Panc1 (cell line): Measurements from ENCODE around the gene RIPK1. TPM values are rescaled to one million over a fixed set of nuclear protein-coding genes. Genes with fewer than 3 reads are reported as not detected.

Experiments used
- ATAC-seq: fragments of 200-7000 bp; cut with Tn5 transposase; 2 replicates; pipeline ENCODE4 v1.9.1; 2020; ENCODE audit warnings: mild to moderate bottlenecking, moderate library complexity
- BruUV-seq: library from RNA; stranded (reverse); fragments of 400-500 nt; replicated peaks from 2 replicates; lab custom pipeline; 2021; lab: Mats Ljungman, UMichigan
- CTCF ChIA-PET: fragments of 300-600 bp; sonication (Branson Sonifier 250); formaldehyde crosslinking; loops from one replicate; lab custom pipeline; 2022; ENCODE audit warnings: antibody characterized with exemption; lab: Charles Lee
- POLR2A ChIA-PET: fragments of 300-600 bp; sonication (Branson Sonifier 250); formaldehyde crosslinking; loops from one replicate; lab custom pipeline; 2022; ENCODE audit warnings: antibody characterized with exemption; lab: Charles Lee
- DNase-seq: peaks from one replicate; pipeline ENCODE4 v3.0.0-alpha.2; 2010; ENCODE audit warnings: low read depth, low spot score
- H3K27ac ChIP-seq: 2 replicates; pipeline ENCODE4 v1.5.1; 2011; ENCODE audit warnings: mild to moderate bottlenecking, low read length, inconsistent platforms
- H3K27me3 ChIP-seq: fragments of 200-500 bp; sonication (Bioruptor generic); 2 replicates; pipeline ENCODE4 v1.6.0; 2014; ENCODE audit warnings: low read length, inconsistent platforms; ENCODE audit not compliant: control insufficient read depth, insufficient read depth
- H3K36me3 ChIP-seq: fragments of 200-500 bp; sonication (Bioruptor generic); 2 replicates; pipeline ENCODE4 v1.5.1; 2014; ENCODE audit warnings: inconsistent platforms, mild to moderate bottlenecking, low read length, moderate library complexity; ENCODE audit not compliant: control insufficient read depth, insufficient read depth
- H3K4me1 ChIP-seq: 2 replicates; pipeline ENCODE4 v1.5.1; 2011; ENCODE audit warnings: inconsistent platforms, mild to moderate bottlenecking, low read length, moderate library complexity; ENCODE audit not compliant: control insufficient read depth, insufficient read depth
- H3K4me3 ChIP-seq, 2 experiments: 2 replicates each; pipeline ENCODE4 v1.5.1; 2011 to 2012; ENCODE audit warnings: low read depth in 2 of 2, low read length in 2 of 2, mild to moderate bottlenecking in 2 of 2, inconsistent platforms in 1 of 2, moderate library complexity in 1 of 2
- H3K9me3 ChIP-seq: fragments of 200-500 bp; sonication (Bioruptor generic); 2 replicates; pipeline ENCODE4 v1.5.1; 2014; ENCODE audit warnings: low read depth, mild to moderate bottlenecking, inconsistent platforms, low read length, moderate library complexity; ENCODE audit not compliant: control insufficient read depth, insufficient read depth
- POLR2AphosphoS5 ChIP-seq: IDR thresholded peaks from 2 replicates; pipeline ENCODE4 v1.6.1; 2012; ENCODE audit warnings: mild to moderate bottlenecking, low read depth, low read length, moderate library complexity
- REST ChIP-seq, 2 experiments: IDR thresholded peaks; 2 replicates each; pipeline ENCODE4 v1.6.1; 2011 to 2012; ENCODE audit warnings: low read depth in 2 of 2, control low read depth in 1 of 2, low read length in 1 of 2, mild to moderate bottlenecking in 1 of 2, moderate library complexity in 1 of 2; ENCODE audit not compliant: insufficient read depth in 1 of 2
- SIN3A ChIP-seq: IDR thresholded peaks from 2 replicates; pipeline ENCODE4 v1.6.1; 2012; ENCODE audit warnings: low read depth, mild to moderate bottlenecking, low read length, moderate library complexity, borderline replicate concordance; ENCODE audit not compliant: insufficient read depth
- TCF7L2 ChIP-seq: IDR thresholded peaks from 2 replicates; pipeline ENCODE4 v1.6.1; 2011; ENCODE audit warnings: mild to moderate bottlenecking, low read depth, low read length, inconsistent platforms
- in situ Hi-C: cut with HindIII; loops from 2 replicates; pipeline ENCODE4 v1.10.0; 2016; ENCODE audit warnings: low sequenced_read_pairs, low pct_unique_long_range_greater_than_20kb
- intact Hi-C: fragments of 100-400 bp; cut with micrococcal nuclease; formaldehyde crosslinking; loops from one replicate; pipeline ENCODE4 v1.10.0; 2022; ENCODE audit not compliant: unreplicated experiment
- total RNA-seq: library from RNA; stranded (reverse); gene quantifications from one replicate; pipeline ENCODE4 v1.2.1, GENCODE V29; 2021; ENCODE audit not compliant: unreplicated experiment
- TF ChIP-seq, protein P1 (sequence below): fragments of 450-650 bp; IDR thresholded peaks from 2 replicates; pipeline ENCODE4 v1.5.1; 2017; ENCODE audit warnings: mild to moderate bottlenecking

The RIPK1 gene
- total RNA-seq, 1 experiment from 2014 or later, result 31.6 TPM

DNA sequence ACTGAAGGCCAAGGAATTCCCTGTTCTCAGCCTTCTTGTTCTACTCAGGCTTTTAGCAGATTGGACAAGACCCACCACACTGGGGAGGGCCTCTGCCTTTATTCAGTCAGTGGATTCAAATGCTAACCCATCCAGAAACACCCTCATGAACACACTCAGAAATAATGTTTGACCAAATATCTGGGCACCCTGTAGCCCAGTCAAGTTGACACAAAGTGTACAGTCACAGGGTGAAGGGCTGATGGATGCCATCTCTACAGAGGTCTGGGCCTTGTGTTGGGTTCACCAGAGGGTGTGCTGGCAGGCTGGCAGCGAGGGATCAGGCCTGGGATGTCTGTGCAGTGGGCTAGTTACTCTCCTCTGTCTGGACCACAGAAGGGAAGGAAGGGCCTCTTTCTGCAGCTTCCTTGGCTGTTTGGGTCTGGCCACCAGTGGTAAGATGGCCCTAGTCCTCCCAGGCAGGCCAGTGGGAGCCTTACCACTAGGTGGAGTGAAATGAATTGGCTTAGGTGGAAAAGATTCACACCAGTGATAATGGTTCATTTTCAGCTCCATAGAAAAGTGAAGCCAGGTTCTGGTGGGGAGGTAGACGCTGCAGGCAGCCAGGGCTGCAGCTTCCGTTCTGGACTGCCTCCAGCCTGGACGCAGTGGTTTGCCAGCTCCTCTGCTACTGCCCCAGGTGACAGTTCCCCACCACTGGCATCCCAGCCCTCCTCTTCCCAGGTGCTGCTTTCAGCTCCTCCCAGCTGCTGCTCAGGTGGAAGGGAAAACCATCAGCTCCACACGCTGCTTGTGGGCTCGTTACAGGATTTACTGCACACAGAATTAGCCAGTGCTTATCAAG is 79.8 kb downstream of the RIPK1 start:
- Histone ChIP-seq H3K4me1 (no peaks in the 10 kb centered on the region), H3K27me3 (no peaks in the 10 kb centered on the region), H3K36me3 (no peaks in the 10 kb centered on the region), H3K4me3 (no peak overlapping the region), H3K9me3 (no peaks in the 10 kb centered on the region), H3K27ac (no peak overlapping the region)
- ChIA-PET CTCF (no interaction called here), POLR2A (no interaction called here)
- in situ Hi-C loops, result no loop called here
- peak; percentile 60 for ATAC-seq
- intact Hi-C loops, result no loop called here
- TF ChIP-seq, protein P1, sequence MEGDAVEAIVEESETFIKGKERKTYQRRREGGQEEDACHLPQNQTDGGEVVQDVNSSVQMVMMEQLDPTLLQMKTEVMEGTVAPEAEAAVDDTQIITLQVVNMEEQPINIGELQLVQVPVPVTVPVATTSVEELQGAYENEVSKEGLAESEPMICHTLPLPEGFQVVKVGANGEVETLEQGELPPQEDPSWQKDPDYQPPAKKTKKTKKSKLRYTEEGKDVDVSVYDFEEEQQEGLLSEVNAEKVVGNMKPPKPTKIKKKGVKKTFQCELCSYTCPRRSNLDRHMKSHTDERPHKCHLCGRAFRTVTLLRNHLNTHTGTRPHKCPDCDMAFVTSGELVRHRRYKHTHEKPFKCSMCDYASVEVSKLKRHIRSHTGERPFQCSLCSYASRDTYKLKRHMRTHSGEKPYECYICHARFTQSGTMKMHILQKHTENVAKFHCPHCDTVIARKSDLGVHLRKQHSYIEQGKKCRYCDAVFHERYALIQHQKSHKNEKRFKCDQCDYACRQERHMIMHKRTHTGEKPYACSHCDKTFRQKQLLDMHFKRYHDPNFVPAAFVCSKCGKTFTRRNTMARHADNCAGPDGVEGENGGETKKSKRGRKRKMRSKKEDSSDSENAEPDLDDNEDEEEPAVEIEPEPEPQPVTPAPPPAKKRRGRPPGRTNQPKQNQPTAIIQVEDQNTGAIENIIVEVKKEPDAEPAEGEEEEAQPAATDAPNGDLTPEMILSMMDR, result no peak; the same call in 1 of the 2 replicates
- TF ChIP-seq TCF7L2 (no peak), REST (IDR thresholded peaks at IDR 0.05; ENCODE audit: insufficient read depth in 1 of 2, low read depth in 2 of 2, low read length in 1 of 2) (no peak), POLR2AphosphoS5 (no peak), SIN3A (no peak)
- BruUV-seq, result no TSS peak
- DNase-seq, result no peak

DNA sequence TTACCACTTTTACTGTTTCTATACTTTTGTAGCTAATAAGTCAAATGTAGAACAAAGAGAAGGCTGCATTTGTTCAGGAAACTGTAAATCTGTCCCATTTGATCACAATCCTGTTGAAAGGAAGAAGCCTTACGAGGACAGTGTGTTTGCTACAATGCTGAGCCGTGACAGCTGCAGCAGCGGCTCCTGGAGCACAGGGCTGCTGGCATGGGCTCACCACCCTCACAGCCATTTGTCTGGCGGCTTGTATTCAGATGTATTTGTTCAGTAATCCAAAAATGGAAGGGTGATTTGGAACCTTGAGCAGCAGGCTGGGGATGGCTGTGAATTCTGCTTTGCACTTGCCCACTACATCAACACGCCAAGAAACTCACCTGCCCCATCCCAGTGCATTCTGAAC is 83.4 kb downstream of the RIPK1 start:
- H3K27ac ChIP-seq, result no peak overlapping the region
- TF ChIP-seq REST (IDR thresholded peaks at IDR 0.05; ENCODE audit: insufficient read depth in 1 of 2, low read depth in 2 of 2, low read length in 1 of 2) (no peak), POLR2AphosphoS5 (no peak), SIN3A (no peak), TCF7L2 (no peak)
- TF ChIP-seq, protein P1, result no peak
- no peaks in the 10 kb centered on the region for H3K27me3 ChIP-seq
- no peak for DNase-seq
- H3K4me3 ChIP-seq, result no peak overlapping the region
- ATAC-seq, result no peak
- POLR2A ChIA-PET, result no interaction called here
- BruUV-seq, result no TSS peak
- CTCF ChIA-PET, result no interaction called here
- intact Hi-C loops (no loop called here), in situ Hi-C loops (no loop called here)
- H3K36me3 ChIP-seq, result no peaks in the 10 kb centered on the region; the same call in 1 of the 2 replicates
- H3K9me3 ChIP-seq, result no peaks in the 10 kb centered on the region
- no peaks in the 10 kb centered on the region for H3K4me1 ChIP-seq
